Aorta (tissue), 5 donors: ENCODE data around the gene ADAM12. TPM values are rescaled to one million over a fixed set of nuclear protein-coding genes. Genes with fewer than 3 reads are reported as not detected.
"Not testable (repeated sequence)": the region's sequence is repeated elsewhere in the genome, so short reads cannot be mapped to it uniquely, and the experiment has no call there.

Experiments
- ATAC-seq: fragments of 200-7000 bp; cut with Tn5 transposase; one replicate; pipeline ENCODE4 v1.9.1; 2022; ENCODE audit warnings: moderate library complexity; ENCODE audit not compliant: low FRiP score
- DNase-seq, 2 donors: peaks; one replicate each; pipeline ENCODE4 v3.0.0-alpha.2; 2020
- H3K27ac ChIP-seq, 2 donors: one replicate each; pipeline ENCODE4 v1.5.1; 2013; ENCODE audit warnings: low read length in 2 of 2, mild to moderate bottlenecking in 2 of 2, moderate library complexity in 2 of 2, control low read depth in 1 of 2, inconsistent platforms in 1 of 2, low read depth in 1 of 2
- H3K27me3 ChIP-seq, 2 donors: one replicate each; pipeline ENCODE4 v1.6.1; 2013; ENCODE audit warnings: control low read depth in 1 of 2, low read length in 1 of 2, mild to moderate bottlenecking in 1 of 2, moderate library complexity in 1 of 2; ENCODE audit not compliant: insufficient read depth in 2 of 2, control insufficient read depth in 1 of 2
- H3K36me3 ChIP-seq, 2 donors: one replicate each; pipeline ENCODE4 v1.6.1; 2013; ENCODE audit warnings: control low read depth in 1 of 2, low read length in 1 of 2, mild to moderate bottlenecking in 1 of 2; ENCODE audit not compliant: insufficient read depth in 2 of 2, control insufficient read depth in 1 of 2
- H3K4me1 ChIP-seq, 2 donors: one replicate each; pipeline ENCODE4 v1.6.1; 2013; ENCODE audit warnings: low read length in 2 of 2, control low read depth in 1 of 2, mild to moderate bottlenecking in 1 of 2, moderate library complexity in 1 of 2; ENCODE audit not compliant: insufficient read depth in 2 of 2, control insufficient read depth in 1 of 2
- H3K4me3 ChIP-seq, 2 donors: one replicate each; pipeline ENCODE4 v1.5.1; 2013; ENCODE audit warnings: low read length in 2 of 2, control low read depth in 1 of 2, mild to moderate bottlenecking in 1 of 2
- H3K9me3 ChIP-seq: one replicate; pipeline ENCODE4 v1.6.1; 2013; ENCODE audit warnings: mild to moderate bottlenecking, low read length; ENCODE audit not compliant: control insufficient read depth
- WGBS, 2 donors: extraction: QIAGEN DNeasy Blood & Tissue Kit; methylation state at CpG; one replicate each; pipeline ENCODE4 v1.1.7; 2013; 5-methylcytosine and 5-hydroxymethylcytosine counted together
- intact Hi-C, 2 donors: fragments of 100-400 bp; cut with DNase I; formaldehyde crosslinking; loops; one replicate each; pipeline versions ENCODE4 v1.14.2 to v1.15.0; 2022
- polyA plus RNA-seq, 2 donors: library from polyadenylated mRNA; stranded (reverse); fragments of 200-250 nt; gene quantifications; one replicate each; pipeline ENCODE4 v1.2.3, GENCODE V29; 2013
- total RNA-seq, 2 donors: library from RNA; stranded (reverse); fragmentation: NEBNext Ultra II Directional; extraction: Animal tissue kit (Norgen Biotek cat#: 25700); gene quantifications; one replicate each; pipeline ENCODE4 v1.2.1, GENCODE V29; 2021
- donor health status: healthy with polysubstance abuse.
- donor health status: Bipolar disorder and iron deficiency.
- donor health status: DM: no; HTN: no; CAD: no.
- donor health status: DM: no; HTN: no; CAD: no.
- donor health status: DM: yes; HTN: yes; CAD: no.

ADAM12 gene
- total and polyA plus RNA-seq, 4 donors: 0.13 to 9.4 (median 5.5) TPM; not detected in 1

- H3K9me3 ChIP-seq: no peaks in the 10 kb centered on the region
- 65 to 69% methylated on average over 14 of the region's 14 CpGs for WGBS, 2 donors
- no peaks in the 10 kb centered on the region for H3K4me1 ChIP-seq
- H3K36me3 ChIP-seq: no peaks in the 10 kb centered on the region
- ATAC-seq (no peak), DNase-seq (no peak)
- H3K4me3 ChIP-seq: no peak overlapping the region
- H3K27me3 ChIP-seq: no peaks in the 10 kb centered on the region
- no peak overlapping the region for H3K27ac ChIP-seq
- intact Hi-C loops: no loop called here
These were observed 212.5 kb downstream of the ADAM12 start for GRCh38 chr10:126175641-126176262.

GRCh38 chr10:126172755-126173154 is 215.5 kb downstream of the ADAM12 start:
- H3K36me3 ChIP-seq, intact Hi-C loops, H3K27ac ChIP-seq, H3K4me1 ChIP-seq, H3K9me3 ChIP-seq, DNase-seq, ATAC-seq, H3K27me3 ChIP-seq, H3K4me3 ChIP-seq: not testable (repeated sequence)
- WGBS, 2 donors: no CpG with 5 or more reads among the region's 1 CpG

GRCh38 chr10:126171555-126171954 is 216.7 kb downstream of the ADAM12 start:
- Histone ChIP-seq H3K9me3 (no peaks in the 10 kb centered on the region), H3K27me3 (no peaks in the 10 kb centered on the region), H3K4me1 (no peaks in the 10 kb centered on the region), H3K4me3 (no peak overlapping the region), H3K36me3 (no peaks in the 10 kb centered on the region), H3K27ac (no peak overlapping the region)
- 68 to 76% methylated on average over 5 of the region's 5 CpGs for WGBS, 2 donors
- no peak for ATAC-seq
- no peak for DNase-seq
- intact Hi-C loops: no loop called here

DNA sequence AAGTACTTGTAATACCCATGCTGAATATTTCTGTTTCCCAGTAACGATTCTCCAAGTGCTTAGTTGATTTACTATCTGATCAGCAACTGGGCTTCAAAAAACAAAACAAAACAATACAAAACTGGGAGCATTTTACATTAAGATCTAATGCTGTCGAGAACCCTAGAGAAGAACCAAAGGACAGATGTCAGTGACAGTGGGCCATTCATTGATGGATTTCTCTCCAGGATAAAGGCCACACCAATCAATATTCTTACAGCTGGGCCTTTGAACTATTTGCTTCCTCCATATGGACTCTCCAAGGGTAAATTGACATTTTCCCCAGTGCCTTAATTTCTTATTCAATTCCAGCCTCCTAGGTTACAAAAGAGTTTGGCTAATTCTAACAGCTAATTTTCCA is 217.5 kb downstream of the ADAM12 start:
- Histone ChIP-seq H3K27ac (no peak overlapping the region), H3K27me3 (no peaks in the 10 kb centered on the region), H3K4me1 (no peaks in the 10 kb centered on the region), H3K36me3 (no peaks in the 10 kb centered on the region), H3K9me3 (no peaks in the 10 kb centered on the region), H3K4me3 (no peak overlapping the region)
- intact Hi-C loops: no loop called here
- ATAC-seq: no peak
- DNase-seq: no peak
- WGBS, 2 donors: 69 to 71% methylated on average over 2 of the region's 2 CpGs

- H3K36me3 ChIP-seq: no peaks in the 10 kb centered on the region
- no peaks in the 10 kb centered on the region for H3K9me3 ChIP-seq
- H3K4me1 ChIP-seq: no peaks in the 10 kb centered on the region
- WGBS, 2 donors: 45 to 48% methylated on average over 4 of the region's 4 CpGs
- no peak for DNase-seq
- no peaks in the 10 kb centered on the region for H3K27me3 ChIP-seq
- H3K27ac ChIP-seq: no peak overlapping the region
- intact Hi-C loops: no loop called here
- ATAC-seq: no peak
- H3K4me3 ChIP-seq: no peak overlapping the region
These were observed 217.9 kb downstream of the ADAM12 start for GRCh38 chr10:126170371-126170770.

DNA sequence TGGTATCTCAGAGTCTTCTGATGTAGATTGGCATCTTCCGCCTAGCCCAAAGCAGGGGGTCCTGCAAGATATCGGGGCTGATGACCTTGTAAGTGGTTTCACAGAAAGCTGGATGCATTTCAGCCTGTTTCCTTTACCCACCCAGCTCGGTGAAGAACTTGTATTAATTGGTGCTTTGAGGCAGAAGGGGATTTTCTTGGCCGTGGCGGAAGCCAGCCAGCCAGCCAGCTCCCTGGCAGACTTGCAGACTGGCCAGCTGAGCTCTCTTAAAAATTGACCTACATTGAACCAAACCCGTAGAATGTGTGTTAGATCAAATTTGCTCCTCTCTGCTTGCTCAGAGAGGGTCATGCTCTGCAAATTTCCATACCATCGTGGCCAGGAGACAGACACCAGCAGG is 218.4 kb downstream of the ADAM12 start:
- 45% methylated on average over 7 of the region's 7 CpGs for WGBS, 2 donors
- Histone ChIP-seq H3K4me1 (no peaks in the 10 kb centered on the region), H3K27ac (no peak overlapping the region), H3K9me3 (no peaks in the 10 kb centered on the region), H3K4me3 (no peak overlapping the region), H3K36me3 (no peaks in the 10 kb centered on the region), H3K27me3 (no peaks in the 10 kb centered on the region)
- ATAC-seq: no peak
- DNase-seq: no peak
- intact Hi-C loops: no loop called here

GRCh38 chr10:126166797-126167196 is 221.5 kb downstream of the ADAM12 start:
- no peaks in the 10 kb centered on the region for H3K4me1 ChIP-seq
- no peaks in the 10 kb centered on the region for H3K27me3 ChIP-seq
- DNase-seq (no peak), ATAC-seq (no peak)
- WGBS, 2 donors: 92 to 93% methylated on average over 7 of the region's 7 CpGs
- no peaks in the 10 kb centered on the region for H3K36me3 ChIP-seq
- no peak overlapping the region for H3K4me3 ChIP-seq
- H3K9me3 ChIP-seq: no peaks in the 10 kb centered on the region
- H3K27ac ChIP-seq: no peak overlapping the region
- intact Hi-C loops: no loop called here

- ATAC-seq: no peak
- H3K4me3 ChIP-seq: no peak overlapping the region
- no peak for DNase-seq
- H3K27ac ChIP-seq: no peak overlapping the region
- no peaks in the 10 kb centered on the region for H3K27me3 ChIP-seq
- intact Hi-C loops: no loop called here
- no peaks in the 10 kb centered on the region for H3K36me3 ChIP-seq
- WGBS, 2 donors: 94 to 97% methylated on average over 2 of the region's 2 CpGs
- H3K4me1 ChIP-seq: no peaks in the 10 kb centered on the region
- no peaks in the 10 kb centered on the region for H3K9me3 ChIP-seq
These were observed 222.4 kb downstream of the ADAM12 start for GRCh38 chr10:126165874-126166273.

DNA sequence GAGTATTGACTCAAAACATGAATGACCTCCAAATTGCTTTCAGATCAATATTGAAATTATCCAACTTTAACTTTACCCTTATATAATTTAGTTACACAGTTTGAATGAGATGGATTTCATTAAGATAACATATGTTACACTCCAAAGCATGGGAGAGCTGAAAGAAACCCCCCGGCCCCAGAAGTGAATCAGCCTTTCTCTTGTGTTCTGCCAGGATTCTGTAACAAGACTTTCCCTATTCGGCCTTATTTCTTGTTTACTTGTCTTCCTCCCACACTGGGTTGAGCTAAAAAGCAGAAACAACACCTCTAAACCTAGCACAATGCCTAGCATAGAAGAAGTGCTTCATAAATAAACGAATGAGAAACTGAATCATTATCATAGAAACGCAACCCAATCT is 224.8 kb downstream of the ADAM12 start:
- intact Hi-C loops: no loop called here

More for the DNA sequence above, 224.8 kb downstream of the ADAM12 start:
- ATAC-seq (no peak), DNase-seq (no peak)
- Histone ChIP-seq H3K27ac (no peak overlapping the region), H3K9me3 (no peaks in the 10 kb centered on the region), H3K36me3 (no peaks in the 10 kb centered on the region), H3K27me3 (no peaks in the 10 kb centered on the region), H3K4me1 (no peaks in the 10 kb centered on the region), H3K4me3 (no peak overlapping the region)
- 88 to 90% methylated on average over 4 of the region's 4 CpGs for WGBS, 2 donors
